GM18907 (cell line): ENCODE measurements around the gene BMI1.

Experiments
- ATAC-seq: cut with Tn5 transposase; IDR thresholded peaks from one replicate; pipeline ENCODE4 v1.9.1; 2021; ENCODE audit warnings: mild to moderate bottlenecking, moderate library complexity; ENCODE audit not compliant: unreplicated experiment

The BMI1 gene

DNA sequence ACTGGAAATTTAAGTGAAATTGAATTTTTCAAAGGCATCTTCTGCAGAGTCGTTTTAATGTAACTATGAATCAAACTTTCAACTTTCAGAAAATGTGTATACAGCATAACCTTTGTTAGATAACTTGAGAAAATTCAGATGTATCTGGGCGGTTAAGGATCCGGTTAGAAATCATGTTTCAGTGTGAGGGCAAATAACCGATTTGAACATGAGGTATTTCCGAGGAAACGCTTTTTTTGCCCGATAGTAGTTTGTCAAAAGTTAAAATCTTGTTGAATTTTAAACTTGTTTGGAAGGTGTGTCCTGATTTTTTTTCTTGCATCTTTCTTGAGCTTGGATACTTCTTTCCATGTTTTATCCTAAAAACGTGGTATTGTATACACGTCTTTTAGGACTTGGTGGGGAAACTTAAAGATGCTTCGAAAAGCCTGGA, 1.3 kb upstream of the BMI1 start:
- ATAC-seq = no peak

DNA sequence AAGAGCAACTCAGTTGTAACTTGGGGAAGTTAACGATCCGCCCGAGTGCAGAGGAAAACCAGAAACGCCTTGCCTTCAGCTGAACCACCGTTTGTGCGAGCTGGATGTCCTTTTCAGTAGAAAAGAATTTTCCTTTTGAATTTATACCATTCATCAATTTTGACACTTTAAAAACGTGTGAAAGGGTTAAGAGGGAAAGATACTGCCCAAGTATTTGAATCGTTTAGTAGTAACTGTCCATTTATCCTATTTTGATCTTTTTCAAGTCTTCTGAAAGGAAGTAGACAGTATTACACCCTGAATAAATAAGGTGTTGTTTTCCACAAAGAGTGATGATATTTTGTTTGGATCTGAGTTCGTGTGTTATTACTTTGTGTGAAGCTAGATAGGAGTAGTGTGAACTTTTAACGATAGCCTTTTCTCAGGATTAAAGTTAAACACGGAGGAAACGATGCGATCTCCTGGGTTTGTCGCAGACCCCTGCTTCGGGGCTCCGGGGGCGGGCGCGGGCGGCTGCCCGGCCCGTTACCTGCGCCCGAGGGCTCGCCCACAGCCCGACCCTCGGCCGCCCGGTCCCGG, 830 bp upstream of the BMI1 start:
- ATAC-seq = no peak

DNA sequence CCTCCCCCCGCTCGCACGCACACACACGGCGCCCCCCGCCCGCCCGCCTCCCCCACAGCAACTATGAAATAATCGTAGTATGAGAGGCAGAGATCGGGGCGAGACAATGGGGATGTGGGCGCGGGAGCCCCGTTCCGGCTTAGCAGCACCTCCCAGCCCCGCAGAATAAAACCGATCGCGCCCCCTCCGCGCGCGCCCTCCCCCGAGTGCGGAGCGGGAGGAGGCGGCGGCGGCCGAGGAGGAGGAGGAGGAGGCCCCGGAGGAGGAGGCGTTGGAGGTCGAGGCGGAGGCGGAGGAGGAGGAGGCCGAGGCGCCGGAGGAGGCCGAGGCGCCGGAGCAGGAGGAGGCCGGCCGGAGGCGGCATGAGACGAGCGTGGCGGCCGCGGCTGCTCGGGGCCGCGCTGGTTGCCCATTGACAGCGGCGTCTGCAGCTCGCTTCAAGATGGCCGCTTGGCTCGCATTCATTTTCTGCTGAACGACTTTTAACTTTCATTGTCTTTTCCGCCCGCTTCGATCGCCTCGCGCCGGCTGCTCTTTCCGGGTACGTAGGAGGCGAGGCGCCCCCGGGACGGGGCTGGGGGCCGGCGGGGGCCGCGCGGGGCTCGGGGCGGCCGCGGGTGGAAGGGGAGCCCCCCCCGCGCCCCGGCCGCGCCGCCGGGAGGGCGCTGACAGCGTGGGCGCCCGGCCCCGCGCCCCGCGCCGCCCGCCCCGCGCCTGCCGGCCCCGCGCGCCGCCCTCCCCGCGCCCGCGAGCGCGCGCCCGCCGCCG, 441 bp downstream of the BMI1 start:
- peak; percentile 26 for ATAC-seq

DNA sequence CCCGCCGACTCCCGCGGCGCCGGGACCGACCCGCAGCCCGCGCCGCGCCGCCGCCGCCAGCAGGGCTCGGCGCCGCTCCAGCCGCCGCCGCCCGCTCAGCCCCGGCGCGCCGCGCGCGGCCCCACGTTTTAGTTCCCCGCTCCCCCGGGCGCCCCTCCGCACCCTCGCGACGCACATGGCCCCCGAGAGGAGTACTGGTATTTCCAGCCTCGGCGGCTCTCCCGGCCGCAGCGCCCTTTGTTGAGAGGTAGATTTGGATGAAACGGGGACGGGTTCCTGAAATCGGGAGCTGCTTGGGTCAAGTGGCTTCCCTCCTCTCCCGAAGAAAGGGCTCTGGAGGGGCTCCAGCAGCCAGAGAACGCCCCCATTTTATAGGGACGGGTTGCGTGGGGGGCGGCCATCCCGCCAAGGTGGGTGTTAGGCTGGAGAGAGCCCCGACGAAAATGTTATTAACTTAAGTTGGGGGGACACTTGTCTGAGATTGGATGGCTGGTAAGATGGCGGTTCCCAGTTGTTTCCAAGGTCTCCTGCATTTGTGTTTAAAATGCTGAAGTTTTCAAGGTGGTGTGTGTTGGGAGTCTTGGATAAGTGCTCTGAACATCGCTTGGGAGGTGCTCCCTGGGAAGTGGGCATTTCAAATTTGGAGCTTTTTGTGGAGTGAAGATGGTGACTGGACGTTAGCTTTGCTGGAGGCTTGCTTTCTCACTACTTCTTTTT, 1.2 kb downstream of the BMI1 start:
- no peak for ATAC-seq

DNA sequence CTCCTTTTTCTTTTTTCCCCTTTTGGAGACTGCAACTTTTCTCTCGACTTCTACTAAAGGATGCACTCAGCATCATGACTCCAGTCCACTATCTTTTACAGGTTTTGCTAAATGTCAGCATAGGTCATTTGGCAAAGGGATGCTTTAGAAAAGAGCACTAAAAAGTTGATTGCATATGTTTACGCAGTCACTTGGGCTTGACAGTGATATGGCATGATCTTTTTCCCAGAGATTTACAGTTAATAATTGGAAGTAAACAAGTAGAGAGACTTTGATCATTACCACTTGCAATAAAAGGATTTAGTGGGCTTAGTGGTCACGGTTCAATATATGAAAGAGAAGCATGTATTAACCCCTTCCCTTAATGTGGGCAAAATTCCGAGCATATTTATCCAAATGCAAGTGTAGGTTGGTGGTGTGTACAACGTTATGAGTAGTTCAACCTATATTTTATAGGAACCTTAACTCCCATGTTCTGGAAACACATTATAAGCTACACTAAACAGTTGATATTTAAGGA, 1.8 kb downstream of the BMI1 start:
- ATAC-seq = no peak

DNA sequence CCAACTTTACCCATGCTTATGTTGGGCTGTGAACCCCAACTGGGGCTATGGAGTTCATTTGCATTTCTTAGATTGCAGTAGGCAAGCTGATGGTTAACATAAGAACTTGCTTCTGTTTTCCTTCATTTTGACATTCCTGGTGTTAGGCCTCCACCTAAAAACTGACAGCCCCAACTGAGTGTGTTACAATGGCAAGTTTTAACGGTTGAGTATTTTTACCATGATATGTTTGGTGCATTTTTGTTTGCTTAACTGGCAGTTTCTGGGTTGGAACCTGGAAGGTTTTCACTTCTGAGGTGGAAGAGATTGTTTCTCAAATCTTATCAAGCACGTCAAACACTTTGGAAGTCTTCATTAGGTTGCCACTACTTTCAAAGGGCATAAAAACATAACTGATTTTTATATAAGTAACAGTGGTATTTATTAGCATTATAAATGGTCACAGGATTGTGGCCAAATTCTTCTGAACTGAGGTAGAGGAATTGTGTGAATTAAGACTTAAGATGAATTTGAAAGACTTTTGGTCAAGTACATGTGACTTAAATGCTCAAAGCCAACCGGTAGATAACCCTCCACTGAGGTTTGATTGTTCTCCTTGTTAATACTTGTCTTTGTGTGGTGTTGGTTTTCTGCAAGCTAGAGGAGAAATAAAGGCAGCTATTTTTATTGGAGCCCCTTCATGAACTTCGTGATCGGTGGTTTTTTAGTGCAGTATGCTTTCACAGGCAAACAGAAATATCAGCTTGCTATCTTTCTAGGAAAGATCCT, 2.8 kb downstream of the BMI1 start:
- ATAC-seq = no peak

DNA sequence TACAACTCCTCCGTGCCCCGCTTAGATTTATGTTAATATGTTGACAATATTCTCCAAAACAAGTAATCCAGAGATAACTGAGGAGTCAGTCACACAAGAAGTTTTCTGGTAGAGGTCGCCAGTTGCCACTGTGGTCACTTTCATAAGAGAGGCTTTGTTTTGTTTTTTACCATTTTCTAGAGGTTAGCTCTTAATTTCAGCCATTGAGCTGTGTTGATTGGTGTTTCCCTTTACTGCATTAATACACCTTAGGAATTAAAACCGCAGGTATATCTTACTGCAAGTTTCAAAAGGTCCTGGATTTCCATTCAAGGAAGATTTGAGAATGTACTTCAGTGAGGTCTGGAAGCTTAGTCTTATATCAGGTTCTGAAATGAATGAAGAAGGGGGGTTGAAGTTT, 3.5 kb downstream of the BMI1 start:
- ATAC-seq = no peak

DNA sequence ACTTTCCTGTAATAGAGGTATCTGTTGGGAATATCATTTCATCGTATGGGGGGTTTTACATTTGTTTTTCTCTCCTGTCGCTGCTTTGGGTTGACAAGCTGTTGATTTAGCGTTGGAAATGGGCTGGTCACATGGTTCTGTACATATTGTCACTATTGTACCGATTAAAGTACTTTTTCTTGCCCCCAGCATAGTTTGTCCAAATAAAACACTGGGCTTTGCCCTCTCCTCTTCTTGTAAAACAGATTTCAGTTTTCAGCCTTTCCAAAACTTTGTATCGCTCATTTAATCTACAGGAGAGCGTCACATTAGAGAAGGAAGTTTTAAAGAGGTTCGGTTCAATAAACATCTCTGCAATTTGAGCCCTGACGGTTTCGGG, 4.0 kb downstream of the BMI1 start:
- ATAC-seq = no peak

DNA sequence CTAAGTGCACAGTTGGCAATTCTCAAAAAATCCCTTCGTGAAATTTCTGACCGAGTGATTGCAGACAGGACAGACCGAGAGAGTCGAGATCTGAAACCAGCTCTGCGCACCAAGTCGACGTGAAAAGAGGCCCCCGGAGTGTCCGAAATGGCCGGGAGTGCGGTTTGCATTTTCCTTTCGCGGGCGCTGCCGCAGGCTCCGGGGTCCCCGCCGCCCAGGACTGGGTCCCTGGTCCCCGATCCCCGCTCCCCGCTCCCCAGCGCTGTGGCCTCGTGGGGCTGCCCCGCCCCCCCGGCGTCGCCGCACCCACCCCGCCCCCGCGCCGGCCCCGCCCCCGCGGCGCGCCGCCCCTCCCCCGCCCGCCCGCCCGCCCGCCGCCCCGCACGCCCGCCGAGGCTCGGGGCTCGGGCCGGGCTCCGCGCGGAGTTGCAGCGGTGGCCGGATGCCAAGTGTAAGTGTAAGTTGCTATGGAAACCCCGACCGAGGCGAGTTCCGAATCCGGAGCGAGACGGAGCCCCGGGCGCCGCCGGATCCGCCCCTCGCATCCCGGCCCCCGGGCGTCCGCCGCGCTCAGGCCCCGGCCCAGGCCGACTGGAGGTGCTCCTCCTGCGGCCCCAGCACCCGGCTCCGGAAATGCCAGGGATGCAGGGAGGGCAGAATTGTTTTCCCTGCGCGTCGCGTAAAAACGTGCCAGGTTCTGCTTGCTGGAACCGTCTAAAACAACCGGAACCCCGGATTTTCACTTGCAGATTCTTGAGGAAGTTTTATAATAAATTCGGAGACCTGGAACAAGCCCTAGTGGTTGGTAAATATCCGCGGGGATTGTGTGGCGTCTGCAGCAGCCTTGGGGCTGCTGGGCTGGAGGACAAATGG, 4.6 kb downstream of the BMI1 start:
- ATAC-seq = peak; percentile 52

DNA sequence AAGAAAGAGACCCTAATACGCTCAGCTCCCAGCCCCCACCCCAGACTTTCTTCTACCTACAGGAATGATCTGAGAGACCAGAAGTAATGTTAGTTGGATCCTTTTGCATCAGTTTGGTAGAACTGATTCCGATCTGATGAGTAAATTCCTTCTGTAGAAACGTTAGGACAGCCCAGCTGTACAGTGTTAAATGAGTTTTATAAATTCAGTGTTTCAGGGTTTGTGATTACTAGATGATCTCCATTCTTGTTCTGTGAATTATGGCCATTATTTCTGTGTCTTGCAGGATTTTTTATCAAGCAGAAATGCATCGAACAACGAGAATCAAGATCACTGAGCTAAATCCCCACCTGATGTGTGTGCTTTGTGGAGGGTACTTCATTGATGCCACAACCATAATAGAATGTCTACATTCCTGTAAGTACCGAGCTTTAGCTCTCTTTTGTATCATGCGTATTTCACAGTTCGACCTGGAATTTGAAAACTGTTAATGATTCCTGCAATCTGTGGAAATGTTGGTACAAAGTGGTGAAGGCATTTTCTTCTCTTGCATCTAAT, 5.3 kb downstream of the BMI1 start:
- ATAC-seq = no peak

DNA sequence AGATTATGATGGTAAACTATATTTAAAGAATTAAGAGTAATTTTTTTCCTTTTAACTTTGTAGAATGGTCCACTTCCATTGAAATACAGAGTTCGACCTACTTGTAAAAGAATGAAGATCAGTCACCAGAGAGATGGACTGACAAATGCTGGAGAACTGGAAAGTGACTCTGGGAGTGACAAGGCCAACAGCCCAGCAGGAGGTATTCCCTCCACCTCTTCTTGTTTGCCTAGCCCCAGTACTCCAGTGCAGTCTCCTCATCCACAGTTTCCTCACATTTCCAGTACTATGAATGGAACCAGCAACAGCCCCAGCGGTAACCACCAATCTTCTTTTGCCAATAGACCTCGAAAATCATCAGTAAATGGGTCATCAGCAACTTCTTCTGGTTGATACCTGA, 8.3 kb downstream of the BMI1 start:
- ATAC-seq = no peak

DNA sequence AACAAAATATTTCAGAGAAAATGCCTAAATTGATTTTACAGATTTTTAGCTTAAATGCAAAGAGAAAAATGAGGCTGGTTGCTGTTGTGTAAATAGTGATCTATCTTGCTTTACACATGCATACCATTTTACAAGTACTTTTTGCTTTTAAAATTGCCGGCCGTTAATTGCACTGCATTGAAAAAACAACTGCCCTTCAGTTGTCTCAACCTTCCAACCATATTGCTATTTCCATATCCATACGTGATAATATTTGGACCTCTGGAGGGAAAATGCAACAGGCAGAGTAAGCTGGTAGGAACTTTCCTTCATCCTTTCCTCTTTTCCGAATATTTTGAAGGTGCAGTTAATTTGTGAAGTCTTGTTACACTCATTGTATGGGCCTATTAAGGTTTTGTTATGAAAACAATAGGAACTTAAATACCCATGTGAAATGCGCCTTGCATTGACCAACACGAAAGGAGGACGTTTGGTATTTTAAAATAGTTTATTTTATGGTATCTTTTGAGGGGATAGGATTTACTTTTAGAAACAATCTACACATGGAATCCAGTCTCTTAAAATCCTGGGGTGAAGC, 11.3 kb downstream of the BMI1 start:
- no peak for ATAC-seq

DNA sequence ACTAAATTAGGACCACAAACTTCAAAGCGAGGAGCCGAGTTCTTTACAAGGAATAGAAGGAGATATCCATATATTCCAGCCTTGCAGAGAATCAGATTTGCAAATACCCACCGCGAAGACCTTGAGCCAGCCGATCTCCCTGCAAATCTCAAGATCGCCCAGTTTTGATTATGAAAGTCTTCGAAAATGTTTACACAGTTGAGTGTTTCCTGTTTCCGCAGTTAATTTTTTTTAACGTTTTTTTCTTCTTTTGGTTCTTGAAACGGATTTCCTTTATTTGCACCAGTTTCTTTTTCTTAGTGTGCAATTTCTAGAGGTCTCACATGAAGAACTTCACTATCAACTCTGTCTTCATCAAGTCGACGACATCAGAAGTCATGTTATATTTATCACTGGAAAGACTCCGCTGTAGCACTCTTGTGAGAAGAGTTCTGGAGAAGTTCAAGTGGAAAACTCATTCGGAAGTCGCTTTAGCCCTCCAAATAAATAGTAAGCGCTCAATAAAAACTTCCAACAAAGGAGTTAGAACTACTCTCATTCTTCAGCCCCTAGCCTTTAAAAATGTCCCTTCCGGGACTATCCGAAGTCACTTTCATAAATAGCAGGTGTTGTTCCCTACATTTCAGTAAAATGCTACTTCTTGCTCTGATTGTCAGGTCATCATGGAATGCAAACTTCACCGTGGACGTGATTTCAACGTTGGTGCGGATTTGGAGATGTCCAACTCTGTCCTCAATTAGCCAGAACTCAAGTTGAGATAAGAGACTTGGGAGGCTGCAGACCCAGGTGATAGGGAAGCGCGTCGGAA, 12.5 kb downstream of the BMI1 start:
- no peak for ATAC-seq

DNA sequence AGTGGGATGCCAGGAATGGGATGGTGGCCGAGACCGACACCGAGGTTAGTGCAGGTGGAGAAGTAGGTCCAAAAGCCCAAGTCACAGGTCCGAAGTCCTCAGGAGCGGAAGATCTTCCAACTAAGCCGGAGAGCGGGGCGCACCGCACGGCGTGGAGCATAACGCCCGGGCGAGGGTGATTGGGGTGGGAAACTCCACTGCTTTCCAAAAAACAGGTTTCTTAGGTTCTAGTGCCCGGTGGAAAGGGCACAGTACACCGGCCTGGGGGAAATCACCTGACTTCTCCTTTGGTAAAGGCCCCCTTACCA, 13.0 kb downstream of the BMI1 start:
- no peak for ATAC-seq

DNA sequence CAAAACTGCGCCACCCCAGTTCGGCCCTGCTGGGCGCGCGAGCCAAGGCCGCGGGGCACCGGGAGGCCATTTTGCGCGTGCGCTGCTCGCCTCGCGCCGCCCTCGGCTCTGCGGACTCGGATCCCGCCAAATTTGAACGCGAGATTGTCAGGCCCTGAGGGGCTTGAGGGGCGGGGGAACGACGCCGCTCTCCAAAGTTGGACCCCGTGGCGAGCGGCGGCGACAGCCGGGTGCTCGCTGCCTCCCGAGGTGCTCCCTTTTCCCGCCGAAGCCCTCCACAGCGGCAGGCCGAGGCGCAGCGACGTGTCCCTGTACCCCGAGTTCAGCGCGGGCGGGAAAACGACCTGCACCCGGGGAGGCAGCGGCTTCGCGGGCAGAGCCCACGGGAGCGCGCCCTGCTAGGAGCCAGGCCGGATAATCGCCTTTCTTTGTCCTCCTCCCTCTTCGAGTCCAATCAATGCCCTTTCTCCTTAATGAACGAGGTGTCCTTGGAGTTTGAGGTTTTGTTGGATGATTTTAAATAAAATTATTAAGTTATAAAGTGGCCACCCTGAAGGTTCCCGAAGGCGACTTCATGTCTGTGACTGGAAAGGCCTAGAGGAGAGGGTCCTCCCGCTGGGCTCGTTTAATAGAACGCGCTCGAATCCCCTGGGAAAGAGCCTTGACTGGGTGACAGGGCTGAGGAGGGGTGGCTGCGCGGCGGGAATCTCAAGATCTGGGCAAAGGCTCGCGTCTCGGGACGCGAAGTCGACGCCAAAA, 13.7 kb downstream of the BMI1 start:
- no peak for ATAC-seq

DNA sequence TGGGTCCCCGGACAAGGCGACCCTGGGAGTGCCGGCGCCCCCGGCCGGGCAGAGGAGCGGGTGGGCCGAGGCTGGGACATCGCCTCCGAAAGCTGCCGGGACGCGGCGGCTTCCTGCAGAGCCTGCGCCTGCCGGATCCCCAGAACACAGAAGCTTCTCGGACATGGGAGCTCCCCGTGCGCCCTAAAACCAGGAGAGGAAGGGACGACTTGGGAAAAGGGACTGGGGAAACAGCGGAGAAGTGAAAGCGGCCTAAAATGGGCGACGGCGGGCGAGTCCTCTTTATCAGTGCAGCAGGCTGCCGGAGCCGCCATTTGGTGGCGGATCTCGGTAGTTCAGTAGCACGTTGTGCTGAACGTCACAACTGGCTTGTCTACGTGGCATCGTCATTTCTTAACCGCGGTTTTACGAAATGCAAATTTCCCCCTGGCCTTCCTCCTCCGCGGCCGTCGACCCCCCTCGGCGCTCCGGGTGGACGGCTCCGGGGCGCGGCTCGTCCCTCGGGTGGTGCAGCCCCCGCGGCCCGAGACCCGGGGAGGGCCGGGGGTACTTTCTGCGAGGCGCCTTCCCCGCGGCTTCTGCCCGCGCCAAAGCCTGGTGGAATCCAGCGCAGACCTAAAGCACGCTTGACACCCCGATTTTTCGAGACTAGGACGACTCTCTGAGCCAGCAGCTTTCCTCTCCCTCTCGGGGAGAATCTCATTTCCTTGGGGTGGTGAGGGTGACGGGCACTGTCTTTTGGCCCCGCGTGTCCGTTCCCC, 14.5 kb downstream of the BMI1 start:
- ATAC-seq = peak; percentile 62

DNA sequence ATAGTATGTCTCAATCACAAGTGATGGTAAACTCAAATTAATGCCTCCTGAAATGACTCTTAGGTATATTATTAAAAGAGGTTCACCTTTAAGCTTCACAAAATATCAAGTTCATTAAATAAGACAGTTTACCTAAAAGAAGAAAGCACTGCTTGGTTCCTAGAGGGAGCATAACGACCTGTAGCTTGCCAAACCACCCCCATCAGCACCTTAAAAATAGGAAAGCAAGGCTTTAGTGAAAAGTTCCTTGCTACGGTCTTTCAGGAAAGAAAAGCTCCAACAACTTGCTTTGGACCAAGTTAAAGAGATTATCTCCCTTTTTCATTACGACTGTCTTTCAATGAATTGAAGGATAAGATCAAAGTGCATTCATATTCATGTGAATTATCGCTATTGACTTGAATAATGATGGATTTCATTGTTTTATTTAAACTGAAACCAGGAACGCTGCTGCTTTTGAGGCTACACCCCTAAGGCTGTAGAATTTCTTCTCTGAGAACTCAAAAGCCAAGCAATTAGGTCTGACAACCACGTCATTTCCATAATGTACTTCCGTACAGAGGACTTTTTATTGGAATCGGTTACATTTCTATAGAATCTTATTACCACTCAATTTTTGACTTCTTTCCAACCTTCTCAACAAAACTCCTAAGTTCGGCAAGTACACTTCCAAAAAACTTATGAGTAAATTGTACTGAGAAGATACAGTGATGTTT, 17.4 kb downstream of the BMI1 start:
- no peak for ATAC-seq
